HFFc6 (cell line): Measurements from ENCODE around the gene STIL. TPM values are rescaled to one million over a fixed set of nuclear protein-coding genes. Genes with fewer than 3 reads are reported as not detected.
A peak's percentile ranks its signal among the peaks of the same experiment; 100 is the strongest.
"Not testable (repeated sequence)": the region's sequence is repeated elsewhere in the genome, so short reads cannot be mapped to it uniquely, and the experiment has no call there.

ENCODE experiments used
- DNase-seq: peaks from one replicate; pipeline ENCODE4 v3.0.0-alpha.2; 2018
- H3K27ac Mint-ChIP-seq: 2 replicates; pipeline ENCODE4 v1.8.0; 2020; ENCODE audit warnings: mild to moderate bottlenecking, mixed read lengths
- H3K27me3 Mint-ChIP-seq: 2 replicates; pipeline ENCODE4 v1.8.0; 2021; ENCODE audit warnings: mild to moderate bottlenecking, moderate library complexity, mixed read lengths; ENCODE audit not compliant: insufficient read depth
- H3K36me3 Mint-ChIP-seq: 2 replicates; pipeline ENCODE4 v1.8.0; 2021; ENCODE audit warnings: low read depth, mixed read lengths
- H3K4me1 Mint-ChIP-seq: 2 replicates; pipeline ENCODE4 v1.8.0; 2020; ENCODE audit warnings: low read depth, mixed read lengths
- H3K4me3 Mint-ChIP-seq: 2 replicates; pipeline ENCODE4 v1.8.0; 2020; ENCODE audit warnings: mild to moderate bottlenecking, moderate library complexity, mixed read lengths
- H3K9me3 Mint-ChIP-seq: 2 replicates; pipeline ENCODE4 v1.8.0; 2020; ENCODE audit warnings: mild to moderate bottlenecking, mixed read lengths
- CTCF ChIP-seq: fragments of 200-600 bp; sonication (generic); IDR thresholded peaks from 2 replicates; pipeline ENCODE4 v1.5.0; 2021; ENCODE audit warnings: antibody characterized with exemption, mild to moderate bottlenecking
- total RNA-seq, 6 experiments: library from RNA; stranded (reverse); fragmentation: NEBNext Ultra II Directional; extraction: Animal tissue kit (Norgen Biotek cat#: 25700); gene quantifications; 2 replicates in 1 of 6; 3 replicates in 5 of 6; pipeline ENCODE4 v1.2.3, GENCODE V29; 2021

STIL gene
- total RNA-seq, 6 experiments from 2014 or later = 7.9 to 16.0 (median 13.6) TPM

DNA sequence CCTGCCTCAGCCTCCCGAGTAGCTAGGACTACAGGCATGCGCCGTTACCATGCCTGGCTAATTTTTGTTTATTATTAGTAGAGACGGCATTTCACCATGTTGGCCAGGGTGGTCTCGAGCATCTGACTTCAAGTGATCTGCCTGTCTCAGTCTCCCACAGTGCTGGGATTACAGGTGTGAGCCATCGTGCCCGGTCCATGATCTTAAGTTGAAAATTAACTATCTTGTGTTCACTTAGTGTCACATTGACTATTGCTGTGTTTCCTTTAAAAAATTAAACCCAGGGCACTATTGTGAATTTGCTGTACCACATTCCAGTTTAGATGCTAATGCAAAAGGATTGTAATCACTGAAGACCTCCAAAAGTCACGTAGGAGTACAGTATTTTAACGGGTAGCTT, 33.8 kb upstream of the STIL start:
- no peak for TF ChIP-seq CTCF
- Mint-ChIP-seq H3K9me3 (no peaks in the 10 kb centered on the region), H3K4me3 (no peak overlapping the region), H3K36me3 (peaks cover 12% of the 10 kb centered on the region), H3K27me3 (no peaks in the 10 kb centered on the region), H3K27ac (peak overlapping the region; percentile 31; the same call in 1 of the 2 replicates), H3K4me1 (peaks cover 39% of the 10 kb centered on the region)
- no peak for DNase-seq

GRCh38 chr1:47346979-47347378, 33.0 kb upstream of the STIL start:
- H3K9me3 Mint-ChIP-seq, DNase-seq, H3K4me3 Mint-ChIP-seq, H3K27me3 Mint-ChIP-seq, H3K27ac Mint-ChIP-seq: not testable (repeated sequence)
- H3K4me1 Mint-ChIP-seq = peaks cover 39% of the 10 kb centered on the region
- peaks cover 12% of the 10 kb centered on the region for H3K36me3 Mint-ChIP-seq

DNA sequence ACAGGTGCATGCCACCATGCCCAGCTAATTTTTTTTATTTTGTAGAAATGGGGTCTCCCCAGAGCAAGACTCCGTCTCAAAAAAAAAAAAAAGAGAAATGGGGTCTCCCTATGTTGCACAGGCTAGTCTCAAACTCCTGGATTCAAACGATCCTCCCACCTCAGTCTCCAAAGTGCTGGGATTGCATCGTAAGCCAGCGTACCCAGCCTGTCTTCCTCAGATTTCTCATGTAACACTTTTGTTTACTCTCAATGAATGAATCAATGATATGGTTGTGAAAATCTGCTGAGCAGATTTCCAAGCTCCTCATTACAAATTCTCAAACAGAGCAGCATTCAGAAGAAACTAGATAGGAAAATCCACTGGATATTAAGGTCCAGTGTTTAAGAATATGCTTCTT, 26.3 kb upstream of the STIL start:
- no peaks in the 10 kb centered on the region for H3K9me3 Mint-ChIP-seq
- H3K27me3 Mint-ChIP-seq = peaks cover 2% of the 10 kb centered on the region
- H3K36me3 Mint-ChIP-seq = peaks cover 14% of the 10 kb centered on the region
- H3K4me3 Mint-ChIP-seq = no peak overlapping the region
- no peak for DNase-seq
- H3K27ac Mint-ChIP-seq = no peak overlapping the region; the same call in 1 of the 2 replicates
- H3K4me1 Mint-ChIP-seq = peaks cover 36% of the 10 kb centered on the region
- TF ChIP-seq CTCF = no peak

DNA sequence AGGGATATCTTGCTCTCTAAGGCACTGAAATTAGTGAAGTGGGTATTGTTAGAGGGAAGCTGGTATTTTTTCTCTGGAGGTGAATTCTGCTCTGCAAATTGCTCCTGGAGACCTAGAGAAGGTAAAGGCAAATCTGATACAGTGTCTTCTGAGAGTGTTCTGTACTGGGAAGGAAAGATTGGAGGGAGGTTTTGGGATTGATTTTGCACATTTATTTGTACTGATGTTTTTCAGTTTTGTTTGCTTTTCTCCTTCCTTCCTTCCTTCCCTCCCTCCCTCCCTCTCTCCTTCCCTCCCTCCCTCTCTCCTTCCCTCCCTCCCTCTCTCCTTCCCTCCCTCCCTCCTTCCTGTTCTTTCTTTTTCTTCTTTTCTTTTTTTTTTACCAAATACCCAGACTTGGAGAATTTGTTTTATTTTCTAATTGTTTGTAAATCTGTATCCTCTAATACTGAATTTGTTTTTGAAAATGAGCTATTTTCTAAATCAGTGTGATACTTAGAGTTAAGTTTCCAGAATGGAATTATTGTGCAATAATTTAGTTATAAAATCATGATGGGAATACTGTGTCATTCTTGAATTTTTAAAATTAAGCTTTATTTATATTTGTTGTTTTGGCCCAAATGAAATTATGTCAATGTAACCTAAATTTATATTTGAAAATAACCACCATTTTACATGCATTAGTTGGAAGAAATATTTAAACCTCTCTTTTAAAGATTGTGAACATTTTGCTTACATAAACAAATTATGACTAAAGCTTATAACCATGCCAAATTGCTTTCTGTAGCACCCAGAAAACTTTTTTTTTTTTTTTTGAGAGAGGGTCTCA, 24.5 kb upstream of the STIL start:
- H3K9me3 Mint-ChIP-seq = no peaks in the 10 kb centered on the region
- peaks cover 20% of the 10 kb centered on the region for H3K36me3 Mint-ChIP-seq
- no peak overlapping the region for H3K4me3 Mint-ChIP-seq
- TF ChIP-seq CTCF = no peak
- H3K27me3 Mint-ChIP-seq = peaks cover 4% of the 10 kb centered on the region
- H3K27ac Mint-ChIP-seq = peak overlapping the region; percentile 42
- H3K4me1 Mint-ChIP-seq = peaks cover 32% of the 10 kb centered on the region
- no peak for DNase-seq

DNA sequence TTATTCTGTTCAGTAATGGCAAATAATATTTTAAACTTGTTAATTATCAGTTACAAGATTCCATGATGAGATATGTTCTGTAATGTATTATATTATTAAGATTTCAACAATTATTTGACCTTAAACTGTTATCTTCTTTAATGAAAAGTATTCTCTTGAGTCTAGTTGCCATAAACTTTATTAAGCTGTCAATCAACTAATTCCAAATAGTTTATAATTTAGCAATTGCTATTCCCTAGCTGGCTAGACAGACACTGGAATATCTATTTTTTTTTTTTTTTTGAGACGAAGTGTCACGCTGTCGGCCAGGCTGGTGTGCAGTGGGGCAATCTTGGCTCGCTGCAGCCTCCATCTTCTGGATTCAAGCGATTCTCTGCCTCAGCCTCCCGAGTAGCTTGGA, 23.4 kb upstream of the STIL start:
- no peak for TF ChIP-seq CTCF
- DNase-seq = no peak
- H3K9me3 Mint-ChIP-seq = no peaks in the 10 kb centered on the region
- no peak overlapping the region for H3K4me3 Mint-ChIP-seq
- peaks cover 4% of the 10 kb centered on the region for H3K27me3 Mint-ChIP-seq
- peaks cover 32% of the 10 kb centered on the region for H3K4me1 Mint-ChIP-seq
- H3K27ac Mint-ChIP-seq = no peak overlapping the region
- peaks cover 20% of the 10 kb centered on the region for H3K36me3 Mint-ChIP-seq

- H3K36me3 Mint-ChIP-seq = peaks cover 12% of the 10 kb centered on the region; the same call in 1 of the 2 replicates
- H3K4me3 Mint-ChIP-seq = no peak overlapping the region; the same call in 1 of the 2 replicates
- no peak for TF ChIP-seq CTCF
- H3K9me3 Mint-ChIP-seq = no peaks in the 10 kb centered on the region
- H3K4me1 Mint-ChIP-seq = peaks cover 23% of the 10 kb centered on the region
- peak overlapping the region; percentile 98 for H3K27ac Mint-ChIP-seq
- peaks cover 3% of the 10 kb centered on the region for H3K27me3 Mint-ChIP-seq
- no peak for DNase-seq
Observed at GRCh38 chr1:47334765-47335435, 21.0 kb upstream of the STIL start.
